Measurements from ENCODE around the gene MTAP.

The MTAP gene

DNA sequence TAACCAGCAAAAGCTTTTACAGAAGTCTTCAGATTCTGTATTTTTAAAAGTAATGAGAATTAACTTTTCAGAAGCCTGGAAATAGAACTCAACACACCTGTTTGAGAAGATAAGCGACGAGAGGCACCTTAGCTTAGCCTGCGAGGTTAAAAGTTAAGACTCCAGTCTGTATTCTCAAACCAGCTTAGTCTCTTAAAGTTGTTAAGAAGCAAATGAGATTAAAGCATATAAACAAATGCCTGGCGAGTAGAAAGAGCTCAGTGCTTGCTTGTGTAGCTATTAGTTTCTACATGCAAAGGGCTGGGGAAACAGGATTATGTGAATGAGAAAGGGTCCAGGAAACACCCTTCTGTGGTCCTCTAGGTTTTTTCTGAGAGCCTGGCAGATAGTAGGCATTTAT, 51.7 kb downstream of the MTAP start:
- DNase-seq = no peak

DNA sequence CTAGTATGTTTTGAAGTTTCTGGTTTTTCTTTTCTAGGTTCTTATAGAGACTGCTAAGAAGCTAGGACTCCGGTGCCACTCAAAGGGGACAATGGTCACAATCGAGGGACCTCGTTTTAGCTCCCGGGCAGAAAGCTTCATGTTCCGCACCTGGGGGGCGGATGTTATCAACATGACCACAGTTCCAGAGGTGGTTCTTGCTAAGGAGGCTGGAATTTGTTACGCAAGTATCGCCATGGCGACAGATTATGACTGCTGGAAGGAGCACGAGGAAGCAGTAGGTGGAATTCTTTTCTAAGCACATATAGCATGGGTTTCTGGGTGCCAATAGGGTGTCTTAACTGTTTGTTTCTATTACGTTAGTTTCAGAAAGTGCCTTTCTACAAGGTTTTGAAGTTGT, 52.2 kb downstream of the MTAP start:
- no peak for DNase-seq

GRCh38 chr9:21856301-21857094, 54.1 kb downstream of the MTAP start:
- DNase-seq = no peak

- DNase-seq = no peak
These were observed 60.4 kb downstream of the MTAP start for GRCh38 chr9:21862871-21863270.

- no peak for DNase-seq
These were observed 62.1 kb downstream of the MTAP start for GRCh38 chr9:21864505-21864904.

DNA sequence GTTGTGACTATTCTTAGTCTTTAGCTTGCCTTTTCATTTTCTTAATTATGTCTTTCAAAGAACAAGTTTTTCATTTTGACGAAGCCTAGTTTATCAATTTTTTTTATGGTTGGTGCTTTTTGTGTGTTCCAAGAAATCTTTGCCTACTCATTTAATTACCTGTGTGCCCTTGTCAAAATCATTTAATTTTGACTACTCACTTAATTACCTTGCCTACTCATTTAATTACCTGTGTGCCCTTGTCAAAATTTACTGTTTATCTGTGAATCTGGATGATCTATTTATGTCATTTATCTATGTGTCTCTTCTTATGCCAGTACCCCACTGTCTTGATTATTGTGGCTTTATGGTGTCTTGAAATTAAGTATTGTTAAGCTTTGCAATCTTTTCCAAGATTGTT, 63.9 kb downstream of the MTAP start:
- no peak for DNase-seq

DNA sequence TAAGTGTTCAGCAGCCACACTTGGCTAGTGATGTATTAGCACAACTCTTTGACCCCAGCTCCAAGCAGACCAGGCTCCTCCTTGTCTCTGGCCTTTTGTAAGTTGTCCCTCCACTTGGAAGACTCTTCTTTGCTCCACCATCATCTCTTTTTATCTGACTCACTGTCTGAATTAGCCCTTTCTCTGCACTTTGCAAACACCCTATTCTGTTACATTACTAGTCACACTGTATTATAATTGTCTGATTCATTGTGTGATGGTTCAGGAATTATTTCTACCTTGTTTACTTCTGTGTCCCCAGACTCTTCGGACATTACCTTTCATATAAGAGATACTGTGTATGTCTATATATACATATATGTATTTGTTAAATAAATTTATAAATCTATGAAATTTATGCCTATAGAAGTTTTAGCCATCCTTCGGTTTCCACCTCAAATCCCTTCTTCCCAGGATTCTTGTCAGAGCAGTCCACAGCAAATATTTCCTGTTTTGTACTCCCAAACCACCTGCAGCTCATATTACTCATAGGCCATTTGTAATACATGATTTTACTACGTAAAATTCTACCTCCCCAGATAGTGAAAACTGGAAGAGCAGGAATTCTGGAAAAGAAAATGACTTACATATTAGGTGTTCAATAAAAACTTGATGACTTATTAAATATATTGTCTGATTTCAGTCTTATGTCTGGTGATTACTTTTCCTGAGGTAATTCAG, 69.0 kb downstream of the MTAP start:
- DNase-seq = no peak

- no peak for DNase-seq
These were observed 70.3 kb downstream of the MTAP start for GRCh38 chr9:21872696-21873095.

DNA sequence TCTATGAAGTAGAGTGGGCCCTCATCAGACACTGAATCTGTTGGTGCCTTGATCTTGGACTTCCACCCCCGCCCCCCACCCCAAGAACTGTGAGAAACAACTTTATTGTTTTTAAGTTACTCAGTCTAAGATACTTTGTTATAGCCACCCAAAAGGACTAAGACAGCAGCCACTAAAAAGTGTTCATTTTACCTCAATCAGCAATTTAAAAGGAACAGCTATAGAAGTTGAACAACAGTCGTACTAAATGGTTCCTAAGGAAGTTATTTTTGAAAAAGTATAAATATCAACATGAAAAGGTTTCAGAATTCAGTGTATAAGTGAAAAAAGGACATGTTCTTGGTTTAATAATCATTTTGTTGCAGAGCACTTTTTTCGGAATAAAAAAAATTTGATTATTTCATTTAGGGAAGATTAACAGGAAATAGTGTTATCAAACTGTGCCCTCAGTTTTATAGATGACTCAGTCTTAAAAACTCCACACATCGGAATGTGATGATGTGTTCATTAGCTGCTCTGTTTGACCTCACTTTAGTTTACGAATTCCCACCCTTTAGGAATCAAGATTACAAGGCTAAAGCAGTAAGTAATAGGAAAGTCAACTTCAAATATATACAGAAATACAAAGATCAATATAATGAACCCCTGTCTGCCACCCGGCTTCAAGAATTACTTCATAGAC, 71.2 kb downstream of the MTAP start:
- DNase-seq = no peak

DNA sequence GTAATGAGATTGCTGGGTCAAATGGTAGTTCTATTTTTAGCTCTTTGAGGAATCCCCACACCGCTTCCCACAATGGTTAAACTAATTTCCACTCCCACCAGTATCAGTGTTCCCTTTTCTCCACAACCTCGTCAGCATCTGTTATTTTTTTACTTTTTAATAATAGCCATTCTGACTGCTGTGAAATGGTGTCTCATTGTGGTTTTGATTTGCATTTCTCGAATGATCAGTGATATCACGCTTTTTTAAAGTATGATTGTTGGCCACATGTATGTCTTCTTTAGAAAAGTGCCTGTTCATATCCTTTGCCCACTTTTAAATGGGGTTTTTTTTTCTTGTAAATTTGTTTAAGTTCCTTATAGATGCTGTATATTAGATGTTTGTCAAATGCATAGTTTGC, 73.5 kb downstream of the MTAP start:
- DNase-seq = no peak

GRCh38 chr9:21883642-21884041, 81.2 kb downstream of the MTAP start:
- no peak for DNase-seq

- no peak for DNase-seq
These were observed 87.2 kb downstream of the MTAP start for GRCh38 chr9:21889673-21890072.

DNA sequence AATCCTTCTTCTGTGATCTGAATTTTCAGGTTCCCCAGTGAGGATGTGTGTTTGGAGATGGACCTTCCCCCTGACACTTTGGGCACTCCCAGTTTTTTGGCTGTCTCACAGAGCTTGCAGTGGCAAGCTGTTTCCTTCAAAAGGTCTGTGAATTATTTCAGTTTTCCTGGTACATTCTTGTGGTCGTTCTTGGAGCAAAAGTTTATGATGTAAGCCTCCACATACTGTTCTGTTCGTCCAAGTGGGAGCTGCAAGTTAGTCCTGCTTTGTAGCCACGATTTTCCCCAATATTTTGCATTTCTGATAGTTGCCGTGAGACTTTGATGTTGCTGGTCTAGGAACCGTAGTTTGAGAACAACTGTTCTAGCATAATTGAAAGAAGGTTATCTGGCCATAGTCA, 88.3 kb downstream of the MTAP start:
- no peak for DNase-seq

DNA sequence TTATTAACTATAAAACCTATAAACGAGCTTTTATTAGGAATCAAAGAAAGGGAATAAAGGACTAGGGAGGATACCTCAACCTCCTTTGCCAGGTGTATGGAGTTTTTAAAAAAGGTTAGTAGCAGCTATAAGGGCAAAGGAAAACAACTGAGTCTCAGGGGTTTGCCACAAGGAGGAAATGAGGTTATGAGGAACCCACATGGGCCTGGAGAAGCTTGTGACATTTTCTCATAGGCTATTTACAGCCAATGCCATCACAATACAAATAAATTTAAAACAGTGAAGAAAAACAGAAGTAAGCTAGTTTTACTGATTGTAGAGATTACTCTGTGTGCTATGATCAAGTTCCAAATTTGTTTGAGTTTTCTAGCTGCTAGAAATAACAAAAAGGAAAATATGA, 99.1 kb downstream of the MTAP start:
- no peak for DNase-seq

GRCh38 chr9:21902136-21902535, 99.7 kb downstream of the MTAP start:
- DNase-seq = no peak

DNA sequence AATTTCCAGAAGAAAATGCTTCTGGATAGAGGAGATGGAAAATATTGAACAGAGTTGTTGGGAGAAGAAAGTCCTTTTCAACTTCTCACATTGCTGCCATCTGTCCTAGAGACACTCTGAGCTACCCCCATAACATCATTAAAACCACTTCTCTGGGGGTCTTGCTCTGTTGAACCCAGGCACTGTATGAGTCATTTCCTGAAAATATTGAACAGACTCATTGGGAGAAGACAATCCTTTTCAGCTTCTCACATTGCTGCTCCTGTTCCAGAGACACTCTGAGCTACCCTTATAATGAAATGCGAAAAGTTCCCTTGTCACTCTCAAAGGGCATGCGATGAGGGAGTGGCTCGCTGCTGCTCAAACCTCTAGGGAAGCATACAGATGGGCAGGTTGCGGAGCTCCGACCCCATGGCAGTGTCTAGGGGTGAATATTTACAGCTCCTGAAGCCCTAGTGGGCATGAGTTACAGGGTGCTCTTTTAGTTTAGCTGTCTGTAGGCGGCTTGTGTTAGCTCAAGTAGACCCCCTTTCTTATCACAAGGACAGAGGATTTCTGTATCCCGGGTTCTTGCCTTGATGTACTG, 101.0 kb downstream of the MTAP start:
- no peak for DNase-seq

GRCh38 chr9:21904371-21904770, 101.9 kb downstream of the MTAP start:
- no peak for DNase-seq

GRCh38 chr9:21904776-21905175, 102.3 kb downstream of the MTAP start:
- DNase-seq = no peak

DNA sequence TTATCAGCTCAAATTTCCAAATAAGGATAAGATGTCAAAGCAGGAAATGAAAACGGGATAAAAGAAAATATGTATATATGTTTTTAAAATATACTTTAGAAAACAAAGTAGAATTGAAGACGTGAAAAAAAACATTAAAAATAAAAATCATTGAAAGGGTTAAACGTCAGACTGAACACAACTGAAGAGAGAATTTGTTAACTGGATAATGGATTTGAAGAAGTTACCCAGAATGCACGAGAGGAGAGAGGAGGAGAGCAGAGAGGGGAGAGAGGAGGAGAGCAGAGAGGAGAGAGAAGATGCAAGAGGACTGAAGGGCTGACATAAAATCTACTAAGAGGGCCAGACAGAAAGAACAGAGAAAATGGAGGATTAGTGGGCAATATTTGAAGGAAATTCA, 103.8 kb downstream of the MTAP start:
- DNase-seq = no peak

GRCh38 chr9:21906881-21907280, 104.4 kb downstream of the MTAP start:
- DNase-seq = no peak

GRCh38 chr9:21919377-21920362, 117.2 kb downstream of the MTAP start:
- DNase-seq = no peak

DNA sequence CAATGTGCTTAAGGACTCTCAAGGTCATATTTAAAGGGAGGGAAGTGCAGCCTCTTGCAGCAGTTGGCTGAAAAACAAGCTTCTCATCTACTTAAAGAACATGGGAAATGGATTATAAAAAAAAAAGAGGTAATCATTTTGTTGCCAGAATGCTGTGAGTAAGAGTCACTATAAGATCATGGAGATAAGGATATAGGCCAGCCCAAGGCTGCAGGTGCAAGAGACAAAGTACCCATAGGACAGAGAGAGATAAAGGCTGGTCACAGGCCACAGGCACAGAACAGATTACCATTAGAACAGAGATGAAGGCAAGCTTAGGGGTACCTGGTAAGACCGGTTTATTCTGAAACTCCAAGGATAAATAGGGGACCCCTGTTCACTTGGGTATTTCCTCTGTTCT, 121.3 kb downstream of the MTAP start:
- no peak for DNase-seq

Measured in NCI-H2171 (cell line).